CD4-positive, alpha-beta T cell (primary cell): Measurements from ENCODE around the gene C1orf198. TPM values are rescaled to one million over a fixed set of nuclear protein-coding genes. Genes with fewer than 3 reads are reported as not detected.

Experiments used
- ATAC-seq: fragments of 200-7000 bp; cut with Tn5 transposase; one replicate; pipeline ENCODE4 v1.10.0; 2022; ENCODE audit warnings: mild to moderate bottlenecking; ENCODE audit not compliant: poor library complexity
- CTCF ChIA-PET: fragments of 350-600 bp; sonication (Branson Sonifier 250); formaldehyde crosslinking; loops from one replicate; lab custom pipeline; 2021; ENCODE audit warnings: antibody characterized with exemption, inconsistent platforms; lab: Charles Lee
- POLR2A ChIA-PET: fragments of 350-600 bp; sonication (Branson Sonifier 250); formaldehyde crosslinking; loops from one replicate; lab custom pipeline; 2021; ENCODE audit warnings: antibody characterized with exemption, inconsistent platforms; lab: Charles Lee
- DNase-seq, 14 experiments: peaks; one replicate each; pipeline ENCODE4 v3.0.0-alpha.2; 2013 to 2020; ENCODE audit warnings: mixed read lengths in 2 of 14
- H3K27ac ChIP-seq, 2 donors: one replicate each; pipeline versions ENCODE4 v1.5.1 to v1.7.0; 2013; ENCODE audit warnings: low read length in 2 of 2, low read depth in 1 of 2, mild to moderate bottlenecking in 1 of 2
- H3K27me3 ChIP-seq, 2 experiments: 1 replicate in 1 of 2; 2 replicates in 1 of 2; pipeline versions ENCODE4 v1.6.1 to v1.7.0; 2013; ENCODE audit warnings: low read length in 2 of 2, control low read depth in 1 of 2, mild to moderate bottlenecking in 1 of 2, moderate library complexity in 1 of 2; ENCODE audit not compliant: insufficient read depth in 2 of 2, control insufficient read depth in 1 of 2
- H3K36me3 ChIP-seq: one replicate; pipeline ENCODE4 v1.6.1; 2013; ENCODE audit warnings: low read length, control low read depth; ENCODE audit not compliant: insufficient read depth
- H3K4me1 ChIP-seq: one replicate; pipeline ENCODE4 v1.6.1; 2013; ENCODE audit warnings: low read length, control low read depth; ENCODE audit not compliant: insufficient read depth
- H3K4me3 ChIP-seq: one replicate; pipeline ENCODE4 v1.5.1; 2013; ENCODE audit warnings: mild to moderate bottlenecking, low read length, moderate library complexity
- H3K9me3 ChIP-seq, 2 experiments: 1 replicate in 1 of 2; 2 replicates in 1 of 2; pipeline versions ENCODE4 v1.6.1 to v1.7.0; 2013; ENCODE audit warnings: low read length in 2 of 2, mild to moderate bottlenecking in 2 of 2, control low read depth in 1 of 2, moderate library complexity in 1 of 2; ENCODE audit not compliant: control insufficient read depth in 1 of 2, insufficient read depth in 1 of 2
- H3K27ac Mint-ChIP-seq: one replicate; pipeline ENCODE4 v1.8.0; 2020; ENCODE audit warnings: mixed read lengths
- H3K27me3 Mint-ChIP-seq: one replicate; pipeline ENCODE4 v1.8.0; 2021; ENCODE audit warnings: mixed read lengths
- H3K36me3 Mint-ChIP-seq: one replicate; pipeline ENCODE4 v1.8.0; 2021; ENCODE audit warnings: low read depth, mixed read lengths
- H3K4me1 Mint-ChIP-seq: one replicate; pipeline ENCODE4 v1.8.0; 2021; ENCODE audit warnings: low read depth, mixed read lengths
- H3K4me3 Mint-ChIP-seq: one replicate; pipeline ENCODE4 v1.8.0; 2020; ENCODE audit warnings: mild to moderate bottlenecking, mixed read lengths
- H3K9me3 Mint-ChIP-seq: one replicate; pipeline ENCODE4 v1.8.0; 2020; ENCODE audit warnings: mixed read lengths
- CTCF ChIP-seq: fragments of 200-600 bp; IDR thresholded peaks from one replicate; pipeline ENCODE4 v1.8.0; 2022; ENCODE audit warnings: antibody characterized with exemption, mild to moderate bottlenecking
- intact Hi-C, 2 experiments: fragments of 100-400 bp; cut with DNase I in 1 of 2; cut with micrococcal nuclease in 1 of 2; formaldehyde crosslinking; loops; one replicate each; pipeline versions ENCODE4 v1.15.1 to v1.9.0; 2023 to 2025; cut with DNase I, micrococcal nuclease
- total RNA-seq, 174 experiments: library from RNA in 2 of 174; stranded (reverse) in 2 of 174; gene quantifications; one replicate each; pipeline ENCODE4 v1.2.3 and lab custom pipeline; 2021 to 2026

Gene C1orf198
- total RNA-seq, 2 experiments from 2014 or later: 2.2 TPM

DNA sequence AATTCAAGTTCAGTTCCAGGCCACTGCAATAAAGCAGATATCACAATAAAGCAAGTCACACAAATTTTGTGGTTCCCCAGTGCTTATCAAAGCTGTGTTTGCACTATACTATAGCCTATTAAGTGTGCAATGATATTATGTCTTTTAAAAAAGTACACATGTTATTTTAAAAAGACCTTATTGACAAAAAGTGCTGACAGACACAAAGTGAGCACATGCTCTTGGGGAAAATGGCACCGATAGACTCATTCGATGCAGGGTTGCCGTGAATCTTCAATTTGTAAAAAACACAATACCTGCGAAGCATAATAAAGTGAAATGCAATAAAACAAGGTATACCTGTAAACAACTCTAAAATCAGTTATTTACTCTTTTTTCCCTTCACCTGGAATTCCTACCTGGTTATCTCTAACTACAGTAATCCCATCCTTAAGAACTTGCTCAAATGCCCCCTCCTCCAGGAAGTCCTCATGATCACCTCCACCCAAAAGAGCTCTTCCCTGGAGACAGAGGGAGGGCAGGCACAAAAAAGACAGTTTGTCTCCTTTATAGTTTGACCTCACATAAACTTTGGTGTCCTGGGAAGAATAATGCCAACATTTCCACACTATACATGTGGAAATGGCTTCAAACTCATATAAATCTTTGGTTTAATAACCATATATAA lies 9.7 kb upstream of the C1orf198 start:
- Mint-ChIP-seq H3K4me3 (no peak overlapping the region), H3K4me1 (no peaks in the 10 kb centered on the region), H3K9me3 (no peaks in the 10 kb centered on the region), H3K27me3 (peaks cover 73% of the 10 kb centered on the region), H3K27ac (no peak overlapping the region), H3K36me3 (no peaks in the 10 kb centered on the region)
- ChIA-PET POLR2A (no interaction called here), CTCF (no interaction called here)
- ATAC-seq: no peak
- no peak overlapping the region for H3K27ac ChIP-seq
- DNase-seq: no peak
- peaks cover 8 to 32% of the 10 kb centered on the region in 2 experiments for H3K27me3 ChIP-seq
- H3K4me3 ChIP-seq: no peak overlapping the region
- H3K4me1 ChIP-seq: no peaks in the 10 kb centered on the region
- H3K9me3 ChIP-seq: no peaks in the 10 kb centered on the region
- TF ChIP-seq CTCF: no peak
- no peaks in the 10 kb centered on the region for H3K36me3 ChIP-seq
- intact Hi-C loops: no loop called here

GRCh38 chr1:230877146-230877923 lies 9.0 kb upstream of the C1orf198 start:
- TF ChIP-seq CTCF: no peak
- Mint-ChIP-seq H3K27me3 (peaks cover 68% of the 10 kb centered on the region), H3K9me3 (no peaks in the 10 kb centered on the region), H3K27ac (no peak overlapping the region), H3K4me1 (no peaks in the 10 kb centered on the region), H3K4me3 (no peak overlapping the region), H3K36me3 (no peaks in the 10 kb centered on the region)
- no peak for ATAC-seq
- CTCF ChIA-PET: no interaction called here
- H3K36me3 ChIP-seq: no peaks in the 10 kb centered on the region
- no peak for DNase-seq
- no peaks in the 10 kb centered on the region for H3K9me3 ChIP-seq
- no peaks in the 10 kb centered on the region for H3K4me1 ChIP-seq
- no peak overlapping the region for H3K4me3 ChIP-seq
- H3K27ac ChIP-seq: no peak overlapping the region
- POLR2A ChIA-PET: no interaction called here
- H3K27me3 ChIP-seq: peaks cover 6 to 32% of the 10 kb centered on the region in 2 experiments
- intact Hi-C loops: no loop called here

GRCh38 chr1:230876660-230877059 lies 8.3 kb upstream of the C1orf198 start:
- H3K36me3 ChIP-seq: no peaks in the 10 kb centered on the region
- H3K9me3 Mint-ChIP-seq: no peaks in the 10 kb centered on the region
- peaks cover 69% of the 10 kb centered on the region for H3K27me3 Mint-ChIP-seq
- ATAC-seq (no peak), DNase-seq (no peak)
- no peaks in the 10 kb centered on the region for H3K36me3 Mint-ChIP-seq
- intact Hi-C loops: no loop called here
- CTCF ChIA-PET: no interaction called here
- TF ChIP-seq CTCF: no peak
- H3K27ac Mint-ChIP-seq: no peak overlapping the region
- H3K4me1 ChIP-seq: no peaks in the 10 kb centered on the region
- no peak overlapping the region for H3K4me3 Mint-ChIP-seq
- H3K27ac ChIP-seq: no peak overlapping the region
- no peak overlapping the region for H3K4me3 ChIP-seq
- POLR2A ChIA-PET: no interaction called here
- no peaks in the 10 kb centered on the region for H3K4me1 Mint-ChIP-seq
- H3K9me3 ChIP-seq: no peaks in the 10 kb centered on the region
- H3K27me3 ChIP-seq: peaks cover 7 to 32% of the 10 kb centered on the region in 2 experiments
